Stomach (tissue), 4 donors: ENCODE data around the gene TMEFF2.

Source experiments
- EP300 ChIP-seq: sonication (generic); formaldehyde crosslinking; IDR thresholded peaks from one replicate; pipeline ENCODE4 v1.6.1; 2017; ENCODE audit warnings: antibody characterized with exemption
- TF ChIP-seq, protein P1 (sequence below), 7 experiments: fragments of 450-650 bp in 4 of 7; fragments of 200-600 bp in 3 of 7; sonication (generic) in 3 of 7; IDR thresholded peaks; one replicate each; pipeline ENCODE4 v1.5.1; 2016 to 2019; ENCODE audit warnings: antibody characterized with exemption in 7 of 7, control low read depth in 2 of 7, mild to moderate bottlenecking in 1 of 7

DNA sequence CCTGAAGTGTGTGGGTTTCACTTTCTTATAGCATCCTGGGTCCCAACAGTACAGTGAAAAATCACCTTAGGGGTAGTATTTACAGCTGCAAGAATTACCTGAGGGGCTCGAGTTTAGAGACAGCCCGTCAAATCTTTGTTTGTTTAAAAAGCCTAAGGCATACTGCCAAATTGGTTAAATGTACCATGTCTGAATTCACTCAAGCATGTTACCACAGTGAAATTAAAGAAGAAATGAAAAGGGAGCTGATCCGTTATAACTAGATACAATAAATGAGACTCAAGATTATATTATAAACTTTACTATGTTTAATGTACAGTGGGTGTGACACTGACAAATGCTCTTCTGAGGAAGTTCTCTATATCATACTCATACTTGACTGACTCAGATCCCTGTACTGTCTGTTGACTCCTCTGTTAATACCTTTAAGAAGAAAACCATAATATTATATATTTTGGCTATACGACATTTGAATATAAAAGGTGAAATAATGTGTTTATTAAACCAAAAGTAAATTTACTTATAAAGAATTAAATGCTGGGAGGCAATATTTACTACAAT is 107.3 kb downstream of the TMEFF2 start:
- TF ChIP-seq EP300, result no peak
- TF ChIP-seq, protein P1, sequence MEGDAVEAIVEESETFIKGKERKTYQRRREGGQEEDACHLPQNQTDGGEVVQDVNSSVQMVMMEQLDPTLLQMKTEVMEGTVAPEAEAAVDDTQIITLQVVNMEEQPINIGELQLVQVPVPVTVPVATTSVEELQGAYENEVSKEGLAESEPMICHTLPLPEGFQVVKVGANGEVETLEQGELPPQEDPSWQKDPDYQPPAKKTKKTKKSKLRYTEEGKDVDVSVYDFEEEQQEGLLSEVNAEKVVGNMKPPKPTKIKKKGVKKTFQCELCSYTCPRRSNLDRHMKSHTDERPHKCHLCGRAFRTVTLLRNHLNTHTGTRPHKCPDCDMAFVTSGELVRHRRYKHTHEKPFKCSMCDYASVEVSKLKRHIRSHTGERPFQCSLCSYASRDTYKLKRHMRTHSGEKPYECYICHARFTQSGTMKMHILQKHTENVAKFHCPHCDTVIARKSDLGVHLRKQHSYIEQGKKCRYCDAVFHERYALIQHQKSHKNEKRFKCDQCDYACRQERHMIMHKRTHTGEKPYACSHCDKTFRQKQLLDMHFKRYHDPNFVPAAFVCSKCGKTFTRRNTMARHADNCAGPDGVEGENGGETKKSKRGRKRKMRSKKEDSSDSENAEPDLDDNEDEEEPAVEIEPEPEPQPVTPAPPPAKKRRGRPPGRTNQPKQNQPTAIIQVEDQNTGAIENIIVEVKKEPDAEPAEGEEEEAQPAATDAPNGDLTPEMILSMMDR (IDR thresholded peaks at IDR 0.05), result no peak
